GM10266 (cell line): ENCODE data around the gene AKT1.
"Not testable (repeated sequence)": the region's sequence is repeated elsewhere in the genome, so short reads cannot be mapped to it uniquely, and the experiment has no call there.

ENCODE experiments used
- DNase-seq: peaks from one replicate; pipeline ENCODE4 v3.0.0; 2012; ENCODE audit errors: extremely low spot score
- CTCF ChIP-seq: IDR thresholded peaks from 2 replicates; pipeline ENCODE4 v1.5.1; 2012; ENCODE audit warnings: mild to moderate bottlenecking, low read depth; ENCODE audit not compliant: control insufficient read depth, insufficient read depth; ENCODE audit errors: missing control alignments

Gene AKT1

GRCh38 chr14:104821971-104822608 lies 26.5 kb upstream of the AKT1 start:
- DNase-seq, result no peak
- TF ChIP-seq CTCF, result no peak

- DNase-seq, result no peak
- TF ChIP-seq CTCF, result no peak
Measured at GRCh38 chr14:104821229-104821945, 25.8 kb upstream of the AKT1 start.

GRCh38 chr14:104820669-104821228 lies 25.2 kb upstream of the AKT1 start:
- no peak for DNase-seq

GRCh38 chr14:104819361-104819781 lies 23.8 kb upstream of the AKT1 start:
- DNase-seq, result no peak
- no peak for TF ChIP-seq CTCF

More at GRCh38 chr14:104820669-104821228, 25.2 kb upstream of the AKT1 start:
- no peak for TF ChIP-seq CTCF

GRCh38 chr14:104818714-104819161 lies 23.2 kb upstream of the AKT1 start:
- no peak for DNase-seq
- TF ChIP-seq CTCF, result no peak

GRCh38 chr14:104817930-104818713 lies 22.6 kb upstream of the AKT1 start:
- no peak for DNase-seq
- TF ChIP-seq CTCF, result no peak

- no peak for DNase-seq
- TF ChIP-seq CTCF, result no peak
Measured at GRCh38 chr14:104816616-104816884, 21.0 kb upstream of the AKT1 start.

- not testable (repeated sequence) for DNase-seq
Measured at GRCh38 chr14:104814701-104815100, 19.2 kb upstream of the AKT1 start.
